WTC11 (cell line): ENCODE results near the gene ZNF554. TPM values are rescaled to one million over a fixed set of nuclear protein-coding genes. Genes with fewer than 3 reads are reported as not detected.
A peak's percentile ranks its signal among the peaks of the same experiment; 100 is the strongest.

Experiments
- ARID4B ChIP-seq: sonication (generic); formaldehyde crosslinking; IDR thresholded peaks from 2 replicates; pipeline ENCODE4 v1.8.0; 2023; ENCODE audit warnings: missing genetic modification reagents, mild to moderate bottlenecking, borderline replicate concordance
- ATF2 ChIP-seq: sonication (generic); formaldehyde crosslinking; IDR thresholded peaks from 2 replicates; pipeline ENCODE4 v1.8.1; 2022; ENCODE audit warnings: low read depth, missing genetic modification reagents, borderline replicate concordance
- CBFB ChIP-seq: sonication (generic); formaldehyde crosslinking; IDR thresholded peaks from 2 replicates; pipeline ENCODE4 v1.8.1; 2022; ENCODE audit warnings: mild to moderate bottlenecking, low read depth, missing genetic modification reagents
- CREB1 ChIP-seq: sonication (generic); formaldehyde crosslinking; IDR thresholded peaks from 2 replicates; pipeline ENCODE4 v1.8.0; 2023; ENCODE audit warnings: mild to moderate bottlenecking, missing genetic modification reagents
- CREM ChIP-seq: sonication (generic); formaldehyde crosslinking; IDR thresholded peaks from 2 replicates; pipeline ENCODE4 v1.8.1; 2022; ENCODE audit warnings: mild to moderate bottlenecking, missing genetic modification reagents, moderate library complexity
- E2F1 ChIP-seq: sonication (generic); formaldehyde crosslinking; IDR thresholded peaks from 2 replicates; pipeline ENCODE4 v1.8.0; 2022; ENCODE audit warnings: mild to moderate bottlenecking, missing genetic modification reagents
- E2F5 ChIP-seq: sonication (generic); formaldehyde crosslinking; IDR thresholded peaks from 2 replicates; pipeline ENCODE4 v1.8.1; 2022; ENCODE audit warnings: mild to moderate bottlenecking, moderate library complexity, missing genetic modification reagents
- ESRRA ChIP-seq: sonication (generic); formaldehyde crosslinking; IDR thresholded peaks from 2 replicates; pipeline ENCODE4 v1.8.1; 2022; ENCODE audit warnings: mild to moderate bottlenecking, missing genetic modification reagents, borderline replicate concordance
- ETV6 ChIP-seq: sonication (generic); formaldehyde crosslinking; IDR thresholded peaks from 2 replicates; pipeline ENCODE4 v1.8.1; 2022; ENCODE audit warnings: mild to moderate bottlenecking, missing genetic modification reagents
- FOXP1 ChIP-seq: sonication (generic); formaldehyde crosslinking; IDR thresholded peaks from 2 replicates; pipeline ENCODE4 v1.8.0; 2022; ENCODE audit warnings: missing genetic modification reagents, mild to moderate bottlenecking, moderate library complexity, borderline replicate concordance
- FOXP4 ChIP-seq: sonication (generic); formaldehyde crosslinking; IDR thresholded peaks from 2 replicates; pipeline ENCODE4 v1.8.0; 2022; ENCODE audit warnings: mild to moderate bottlenecking, missing genetic modification reagents
- GABPB1 ChIP-seq: sonication (generic); formaldehyde crosslinking; IDR thresholded peaks from 2 replicates; pipeline ENCODE4 v1.8.1; 2023; ENCODE audit warnings: mild to moderate bottlenecking, missing genetic modification reagents
- HMGA2 ChIP-seq: fragments of 250-450 bp; sonication (Bioruptor Pico); IDR thresholded peaks from 2 replicates; pipeline ENCODE4 v1.4.0; 2021; ENCODE audit warnings: mild to moderate bottlenecking, moderate library complexity
- MYBL2 ChIP-seq: sonication (generic); formaldehyde crosslinking; IDR thresholded peaks from 2 replicates; pipeline ENCODE4 v1.8.1; 2023; ENCODE audit warnings: mild to moderate bottlenecking, moderate library complexity, missing genetic modification reagents
- NR3C1 ChIP-seq: sonication (generic); formaldehyde crosslinking; conservative IDR thresholded peaks from 2 replicates; pipeline ENCODE4 v1.8.1; 2023; ENCODE audit warnings: low read depth, mild to moderate bottlenecking, missing genetic modification reagents
- OVOL2 ChIP-seq: fragments of 250-450 bp; sonication (Bioruptor Pico); IDR thresholded peaks from 2 replicates; pipeline ENCODE4 v1.9.0; 2021; ENCODE audit warnings: mild to moderate bottlenecking, borderline replicate concordance
- RORB ChIP-seq: fragments of 250-450 bp; sonication (Bioruptor Pico); IDR thresholded peaks from 2 replicates; pipeline ENCODE4 v1.9.0; 2021; ENCODE audit warnings: mild to moderate bottlenecking
- SOX15 ChIP-seq: fragments of 250-450 bp; sonication (Bioruptor Pico); IDR thresholded peaks from 2 replicates; pipeline ENCODE4 v1.9.0; 2021; ENCODE audit warnings: mild to moderate bottlenecking
- SP1 ChIP-seq: sonication (generic); formaldehyde crosslinking; conservative IDR thresholded peaks from 2 replicates; pipeline ENCODE4 v1.8.1; 2022; ENCODE audit warnings: missing genetic modification reagents
- TEAD1 ChIP-seq: sonication (generic); formaldehyde crosslinking; IDR thresholded peaks from 2 replicates; pipeline ENCODE4 v1.8.0; 2022; ENCODE audit warnings: mild to moderate bottlenecking, missing genetic modification reagents
- TEAD4 ChIP-seq: sonication (generic); formaldehyde crosslinking; IDR thresholded peaks from 2 replicates; pipeline ENCODE4 v1.8.0; 2022; ENCODE audit warnings: mild to moderate bottlenecking, missing genetic modification reagents
- USF2 ChIP-seq: sonication (generic); formaldehyde crosslinking; IDR thresholded peaks from 2 replicates; pipeline ENCODE4 v1.8.1; 2023; ENCODE audit warnings: mild to moderate bottlenecking, missing genetic modification reagents, moderate library complexity
- ZMAT4 ChIP-seq: fragments of 250-450 bp; sonication (Bioruptor Pico); IDR thresholded peaks from 2 replicates; pipeline ENCODE4 v1.9.0; 2021; ENCODE audit warnings: mild to moderate bottlenecking
- ZNF138 ChIP-seq: sonication (generic); formaldehyde crosslinking; conservative IDR thresholded peaks from 2 replicates; pipeline ENCODE4 v1.8.1; 2022; ENCODE audit warnings: mild to moderate bottlenecking, moderate library complexity, missing genetic modification reagents
- ZNF423 ChIP-seq: fragments of 250-450 bp; sonication (Bioruptor Pico); IDR thresholded peaks from 2 replicates; pipeline ENCODE4 v2.1.2; 2022; ENCODE audit warnings: mild to moderate bottlenecking, moderate library complexity
- ZSCAN18 ChIP-seq: fragments of 250-450 bp; sonication (Bioruptor Pico); IDR thresholded peaks from 2 replicates; pipeline ENCODE4 v2.1.2; 2022; ENCODE audit warnings: mild to moderate bottlenecking, moderate library complexity
- total RNA-seq: library from RNA; stranded (reverse); gene quantifications from 3 replicates; pipeline ENCODE4 v1.2.3, GENCODE V29; 2021

ZNF554 gene
- total RNA-seq, 1 experiment from 2014 or later, result 5.7 TPM

- no peak for TF ChIP-seq NR3C1 (CRISPR knock-in tag)
- TF ChIP-seq SOX15, result no peak
- TF ChIP-seq E2F5 (CRISPR knock-in tag), result no peak
- TF ChIP-seq CREM (CRISPR knock-in tag), result peak; percentile 57; the same call in 1 of the 2 replicates
- TF ChIP-seq FOXP4 (CRISPR knock-in tag), result no peak
- peak; percentile 77 for TF ChIP-seq SP1
- no peak for TF ChIP-seq ZSCAN18 (CRISPR knock-in tag)
- TF ChIP-seq CREB1 (CRISPR knock-in tag), result no peak
- no peak for TF ChIP-seq HMGA2 (CRISPR knock-in tag)
- no peak for TF ChIP-seq ZNF138
- TF ChIP-seq RORB (CRISPR knock-in tag), result no peak
- no peak for TF ChIP-seq CBFB (CRISPR knock-in tag)
- TF ChIP-seq ARID4B, result peak; percentile 51; the same call in 1 of the 2 replicates
- TF ChIP-seq ETV6 (CRISPR knock-in tag), result peak; percentile 53; the same call in 1 of the 2 replicates
- no peak for TF ChIP-seq OVOL2 (CRISPR knock-in tag)
- TF ChIP-seq TEAD4, result 0 out of 2 replicates have a peak, but pooled peaks have one; percentile 29
- TF ChIP-seq ESRRA (CRISPR knock-in tag), result 0 out of 2 replicates have a peak, but pooled peaks have one; percentile 37
- peak; percentile 29 for TF ChIP-seq FOXP1 (CRISPR knock-in tag)
- TF ChIP-seq ZMAT4 (CRISPR knock-in tag), result no peak
- no peak for TF ChIP-seq ATF2 (CRISPR knock-in tag)
- no peak for TF ChIP-seq E2F1 (CRISPR knock-in tag)
- peak; percentile 38; the same call in 1 of the 2 replicates for TF ChIP-seq MYBL2 (CRISPR knock-in tag)
- peak; percentile 72; the same call in 1 of the 2 replicates for TF ChIP-seq TEAD1
- peak; percentile 54 for TF ChIP-seq USF2 (CRISPR knock-in tag)
- no peak; the same call in 1 of the 2 replicates for TF ChIP-seq ZNF423 (CRISPR knock-in tag)
- TF ChIP-seq GABPB1, result peak; percentile 76
Observed at GRCh38 chr19:2819540-2820111, at the start of gene ZNF554 (continued).
